ENCODE results near the gene TUT1.
"Not testable (repeated sequence)": the region's sequence is repeated elsewhere in the genome, so short reads cannot be mapped to it uniquely, and the experiment has no call there.

TUT1 gene

DNA sequence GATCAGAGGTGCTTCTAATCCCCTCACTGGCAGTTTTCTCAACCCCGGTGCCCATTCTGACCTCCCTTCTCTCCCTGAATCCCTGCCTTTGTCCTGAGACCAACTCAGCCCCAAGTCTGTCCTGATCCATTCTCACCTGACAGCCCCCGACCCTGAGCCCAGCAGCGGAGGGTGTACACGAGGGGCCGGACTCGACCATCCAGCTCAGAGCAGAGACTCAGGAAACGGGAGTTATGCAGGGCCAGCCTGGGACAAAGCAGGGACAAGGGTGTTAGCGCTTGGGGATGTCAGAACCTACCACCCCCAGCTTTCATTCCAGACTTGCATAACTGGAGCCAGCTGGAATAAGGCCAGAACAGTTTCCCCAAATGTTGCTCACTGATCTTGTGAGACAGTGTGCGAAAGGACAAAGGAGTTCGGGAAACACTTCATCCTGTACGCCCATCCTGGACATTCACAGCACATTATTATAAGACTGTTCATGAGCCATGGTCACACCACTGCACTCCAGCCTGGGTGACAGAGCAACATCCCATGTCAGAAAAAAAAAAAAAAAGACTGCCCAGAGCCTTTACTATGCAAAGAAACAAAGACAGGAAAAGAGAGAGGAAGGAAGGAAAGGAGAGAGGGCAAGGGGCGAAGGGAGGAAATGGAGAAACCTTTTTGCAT, 14.1 kb downstream of the TUT1 start:
- no peak for DNase-seq

DNA sequence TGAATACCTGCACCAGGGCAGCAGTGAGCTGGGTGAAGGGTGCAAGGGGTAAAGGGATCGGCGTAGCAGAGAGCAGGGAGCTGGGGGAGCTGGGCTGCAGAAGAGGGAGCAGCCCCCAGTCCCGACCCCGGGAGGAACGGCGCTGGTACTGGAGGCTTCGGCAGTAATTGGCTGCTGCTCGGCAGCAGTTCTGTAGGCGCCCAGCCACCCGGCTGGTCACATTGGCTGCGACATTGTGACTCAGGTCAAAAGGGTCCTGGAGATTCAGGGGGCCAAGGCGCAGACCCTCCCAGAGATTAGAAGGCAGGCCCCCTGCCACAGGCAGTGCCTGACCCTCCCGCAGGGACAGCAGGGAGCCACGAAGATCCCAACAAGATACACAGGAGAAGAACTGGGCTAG, 15.5 kb downstream of the TUT1 start:
- DNase-seq = no peak

GRCh38 chr11:62575156-62575555, 16.2 kb downstream of the TUT1 start:
- DNase-seq = no peak

GRCh38 chr11:62574363-62575071, 16.8 kb downstream of the TUT1 start:
- no peak for DNase-seq

DNA sequence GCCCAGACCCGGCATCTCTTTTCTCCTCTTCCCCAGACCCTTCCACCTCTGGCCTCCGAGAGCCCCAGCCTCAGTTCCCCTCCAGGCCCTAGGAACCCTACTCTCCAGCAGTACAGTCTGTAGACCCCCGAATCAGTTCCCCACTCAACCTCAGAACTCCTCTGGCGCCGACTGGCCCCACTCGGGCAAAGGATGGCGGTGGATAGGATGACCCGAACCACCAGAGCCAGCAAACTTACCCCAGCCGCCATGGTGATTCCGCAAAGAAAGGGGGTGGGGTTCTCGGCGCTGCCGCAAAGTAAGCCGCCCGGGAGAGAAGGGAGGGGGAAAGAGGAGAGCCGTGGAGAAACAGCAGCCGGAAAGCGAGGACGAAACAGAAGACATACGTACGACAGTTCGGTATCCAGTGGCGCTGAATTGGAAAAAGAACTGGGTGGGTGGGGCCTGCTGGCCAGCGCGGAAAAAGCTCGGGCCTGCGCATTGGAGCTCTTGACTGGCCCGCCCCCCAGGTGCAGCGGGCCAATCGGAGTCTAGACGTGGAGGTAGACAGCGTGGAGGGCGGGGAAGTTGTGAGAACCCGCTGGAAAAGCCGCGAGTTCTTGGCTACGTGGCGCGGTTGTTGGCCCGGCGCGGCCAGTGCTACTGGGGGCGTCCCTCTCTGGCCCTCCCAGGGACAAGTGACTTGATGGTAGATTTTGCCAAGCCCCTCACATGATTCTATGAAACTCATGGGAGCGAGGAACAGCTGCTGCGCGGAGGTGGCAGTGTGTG, 17.5 kb downstream of the TUT1 start, which contains the start of gene EEF1G:
EEF1G (minus strand) TSS at position 300 of the 771 bp plus-strand sequence; CDS start at position 251, 49 bp downstream.
- DNase-seq = peak; percentile 88

GRCh38 chr11:62573006-62573591, 18.2 kb downstream of the TUT1 start:
- no peak for DNase-seq

- no peak for DNase-seq
These were observed 18.9 kb downstream of the TUT1 start for GRCh38 chr11:62572431-62572830.

GRCh38 chr11:62571493-62571892, 19.8 kb downstream of the TUT1 start:
- DNase-seq = not testable (repeated sequence)

- not testable (repeated sequence) for DNase-seq
These were observed 20.4 kb downstream of the TUT1 start for GRCh38 chr11:62570903-62571302.

- no peak for DNase-seq
These were observed 21.7 kb downstream of the TUT1 start for GRCh38 chr11:62569611-62570010.

- no peak for DNase-seq
These were observed 24.2 kb downstream of the TUT1 start for GRCh38 chr11:62567018-62567633.

- no peak for DNase-seq
These were observed 25.1 kb downstream of the TUT1 start for GRCh38 chr11:62566247-62566646.

DNA sequence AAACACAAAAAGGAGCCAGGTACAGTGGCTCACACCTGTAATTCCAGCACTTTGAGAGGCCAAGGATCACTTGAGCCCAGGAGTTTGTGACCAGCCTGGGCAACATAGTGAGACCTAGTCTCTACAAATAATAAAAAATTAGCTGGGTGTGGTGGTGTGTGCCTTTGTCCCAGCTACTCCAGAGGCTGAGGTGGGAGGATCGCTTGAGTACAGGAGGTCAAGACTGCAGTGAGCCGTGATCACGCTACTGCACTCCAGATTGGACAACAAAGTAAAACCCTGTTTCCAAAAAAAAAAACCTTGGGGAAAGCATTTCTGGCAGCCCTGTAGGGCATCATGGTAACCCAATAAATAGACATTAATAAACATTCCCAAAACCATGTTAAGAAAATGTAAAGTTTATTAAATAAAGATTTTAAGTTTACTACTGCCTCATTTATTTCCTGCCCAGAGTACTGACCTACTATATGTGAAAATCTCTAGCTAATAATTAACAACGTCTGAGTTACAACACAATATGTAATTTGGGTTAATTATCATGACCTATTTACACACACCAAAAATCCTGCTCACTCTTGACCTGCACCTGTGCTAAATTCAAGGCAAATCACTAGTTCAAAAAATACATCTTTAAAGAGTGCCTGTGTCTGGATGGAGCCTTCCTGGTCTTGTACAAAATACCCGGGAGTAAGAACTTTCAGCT, 26.1 kb downstream of the TUT1 start:
- DNase-seq = no peak

DNA sequence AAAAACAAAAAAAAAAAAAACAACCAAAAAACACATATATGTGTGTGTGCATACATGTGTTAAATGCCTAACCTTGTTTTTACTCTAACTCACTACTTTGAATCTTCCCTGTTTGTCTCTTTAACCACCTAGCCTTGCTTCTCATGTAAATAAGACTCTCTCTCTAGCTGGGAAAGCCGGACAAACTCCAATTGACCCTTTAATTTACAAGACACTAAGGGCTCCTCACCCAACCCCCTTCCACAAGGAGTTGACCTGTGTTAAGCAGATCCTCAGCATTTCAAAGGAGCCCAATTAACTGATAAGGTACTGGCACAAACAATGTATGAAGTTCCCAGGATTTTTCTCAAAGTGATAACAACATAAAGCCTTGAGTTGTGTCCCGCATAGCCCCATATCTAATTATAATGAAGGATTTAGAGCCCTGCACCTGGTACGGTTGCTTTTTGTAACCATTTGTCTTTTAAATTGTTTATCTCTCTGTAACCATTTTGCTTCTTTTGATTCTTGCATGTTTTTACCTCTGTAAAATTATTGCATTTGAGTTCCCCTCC, 29.6 kb downstream of the TUT1 start:
- not testable (repeated sequence) for DNase-seq

GRCh38 chr11:62560566-62561103, 30.7 kb downstream of the TUT1 start:
- DNase-seq = no peak

DNA sequence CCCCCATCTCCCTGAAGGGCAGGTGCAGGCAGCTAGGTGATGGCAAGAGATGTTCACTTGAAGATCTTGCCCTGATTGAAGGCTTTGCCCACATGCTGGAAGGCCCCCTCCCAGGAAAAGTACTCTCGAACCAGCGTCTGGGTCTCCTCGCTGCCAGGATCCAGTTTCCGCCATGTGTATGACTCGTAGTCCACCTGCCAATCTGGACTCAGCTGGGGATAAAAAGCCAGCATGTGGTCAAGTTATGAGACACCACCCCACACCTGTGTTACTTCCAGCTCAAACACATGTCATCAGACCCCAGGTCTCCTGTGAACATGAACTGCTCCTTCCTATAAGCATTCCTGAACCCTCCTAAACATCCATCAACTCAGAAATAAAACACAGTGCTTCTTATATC, 31.7 kb downstream of the TUT1 start:
- DNase-seq = not testable (repeated sequence)

- no peak for DNase-seq
These were observed 32.1 kb downstream of the TUT1 start for GRCh38 chr11:62559204-62559603.

GRCh38 chr11:62558669-62559068, 32.7 kb downstream of the TUT1 start:
- no peak for DNase-seq

DNA sequence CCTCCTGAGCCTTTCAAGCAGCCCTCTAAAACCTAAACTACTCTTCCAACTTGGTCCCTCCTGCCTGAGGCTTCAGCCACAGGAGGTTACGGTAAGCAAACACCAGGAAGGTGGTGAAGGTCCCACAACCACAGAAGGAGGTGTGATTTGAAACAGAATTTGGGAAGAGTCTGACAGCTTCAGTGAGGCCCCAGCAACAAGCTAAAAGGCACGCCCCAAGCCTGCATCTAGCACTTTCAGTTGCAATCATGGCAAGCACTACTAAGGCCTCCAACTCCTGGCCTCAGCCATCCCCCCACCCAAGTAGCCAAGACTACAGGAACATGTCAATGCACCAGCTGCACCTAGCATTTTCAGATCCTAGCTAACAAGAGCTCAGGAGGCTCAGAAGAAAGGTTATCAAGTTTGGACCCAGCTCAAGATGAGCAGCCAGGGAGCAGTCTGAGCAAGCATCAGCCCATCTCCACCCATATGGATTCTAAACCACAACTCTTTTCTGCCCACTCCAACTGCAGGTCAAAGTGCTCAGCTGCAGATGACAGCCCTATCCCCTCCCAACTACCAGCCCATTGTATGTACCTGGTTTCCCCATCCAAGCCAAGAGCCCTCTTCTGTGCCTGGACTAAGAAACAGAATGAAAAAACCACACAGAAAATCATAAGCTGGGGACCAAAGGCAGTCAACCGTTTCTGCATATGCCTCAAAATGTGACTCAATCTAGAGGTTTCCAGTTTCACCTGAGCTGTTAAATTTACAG, 34.3 kb downstream of the TUT1 start:
- no peak for DNase-seq

DNA sequence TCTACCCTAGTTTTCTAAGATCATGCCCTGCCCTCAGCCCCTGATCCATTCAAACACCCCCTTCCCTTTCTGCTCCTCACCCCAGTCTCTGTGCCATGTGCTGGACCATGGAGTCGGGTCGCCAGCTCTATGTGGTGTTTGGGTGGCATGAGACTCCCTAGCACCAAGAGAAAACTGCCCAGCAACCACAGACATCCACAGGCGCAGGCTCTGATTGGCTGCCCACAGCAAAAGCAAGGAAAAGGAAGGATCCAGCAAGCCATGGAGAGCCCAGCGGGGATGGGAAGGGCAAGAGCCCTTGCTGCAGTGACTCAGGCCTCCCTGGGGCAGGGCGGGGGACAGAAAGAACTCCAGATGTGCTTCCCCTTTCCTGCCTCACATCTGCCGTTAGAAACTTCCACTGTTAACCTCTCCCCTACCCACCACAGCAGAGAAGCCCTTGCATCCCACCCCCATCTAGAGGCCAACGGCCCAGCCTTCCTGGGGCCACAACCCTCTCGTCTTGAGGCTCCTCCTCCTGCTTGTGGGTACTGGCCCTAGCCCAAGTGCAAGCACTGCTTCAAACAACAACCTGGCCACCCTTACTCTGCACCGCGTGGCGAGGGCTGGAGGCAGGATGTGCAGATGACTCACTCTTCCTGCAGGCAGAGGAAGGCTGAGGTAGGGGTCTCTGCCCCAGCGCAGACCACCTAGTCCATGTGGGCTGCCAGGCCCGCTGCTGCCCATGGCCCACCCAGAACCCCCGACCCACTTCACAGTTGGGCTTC, 35.0 kb downstream of the TUT1 start:
- DNase-seq = peak; percentile 67
